HS-5 (cell line): ENCODE data around the gene RNPEP.
"Not testable (repeated sequence)": the region's sequence is repeated elsewhere in the genome, so short reads cannot be mapped to it uniquely, and the experiment has no call there.

Experiments used
- DNase-seq: peaks from one replicate; pipeline ENCODE4 v3.0.0-alpha.2; 2012; ENCODE audit warnings: low read depth

The RNPEP gene

GRCh38 chr1:202011994-202012393 lies 29.5 kb downstream of the RNPEP start:
- DNase-seq, result no peak

GRCh38 chr1:202012544-202013478 lies 30.4 kb downstream of the RNPEP start:
- DNase-seq, result no peak

GRCh38 chr1:202013603-202014002 lies 31.2 kb downstream of the RNPEP start:
- no peak for DNase-seq

- DNase-seq, result no peak
Observed at GRCh38 chr1:202014060-202014459, 31.6 kb downstream of the RNPEP start.

DNA sequence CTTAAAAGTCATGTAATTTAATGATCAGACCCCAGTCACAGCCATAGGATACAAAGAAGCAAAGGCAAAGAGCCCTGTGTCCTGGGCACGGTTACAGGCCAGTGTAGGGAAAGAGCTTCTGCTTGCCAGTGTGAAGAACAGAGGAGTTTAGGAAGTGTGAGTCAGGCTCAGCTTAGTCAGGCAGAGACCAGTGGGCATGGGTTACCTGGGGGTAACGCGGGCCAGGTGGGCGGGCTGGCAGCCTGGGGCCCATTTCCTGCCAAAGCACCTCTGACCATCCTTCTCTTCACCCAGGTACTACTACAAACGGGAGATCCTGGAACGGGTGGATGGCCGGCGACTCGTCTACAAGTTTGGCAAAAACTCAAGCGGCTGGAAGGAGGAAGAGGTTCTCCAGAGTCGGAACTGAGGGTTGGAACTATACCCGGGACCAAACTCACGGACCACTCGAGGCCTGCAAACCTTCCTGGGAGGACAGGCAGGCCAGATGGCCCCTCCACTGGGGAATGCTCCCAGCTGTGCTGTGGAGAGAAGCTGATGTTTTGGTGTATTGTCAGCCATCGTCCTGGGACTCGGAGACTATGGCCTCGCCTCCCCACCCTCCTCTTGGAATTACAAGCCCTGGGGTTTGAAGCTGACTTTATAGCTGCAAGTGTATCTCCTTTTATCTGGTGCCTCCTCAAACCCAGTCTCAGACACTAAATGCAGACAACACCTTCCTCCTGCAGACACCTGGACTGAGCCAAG lies 32.6 kb downstream of the RNPEP start:
- DNase-seq, result no peak

DNA sequence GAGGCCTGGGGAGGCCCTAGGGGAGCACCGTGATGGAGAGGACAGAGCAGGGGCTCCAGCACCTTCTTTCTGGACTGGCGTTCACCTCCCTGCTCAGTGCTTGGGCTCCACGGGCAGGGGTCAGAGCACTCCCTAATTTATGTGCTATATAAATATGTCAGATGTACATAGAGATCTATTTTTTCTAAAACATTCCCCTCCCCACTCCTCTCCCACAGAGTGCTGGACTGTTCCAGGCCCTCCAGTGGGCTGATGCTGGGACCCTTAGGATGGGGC lies 33.2 kb downstream of the RNPEP start:
- no peak for DNase-seq

DNA sequence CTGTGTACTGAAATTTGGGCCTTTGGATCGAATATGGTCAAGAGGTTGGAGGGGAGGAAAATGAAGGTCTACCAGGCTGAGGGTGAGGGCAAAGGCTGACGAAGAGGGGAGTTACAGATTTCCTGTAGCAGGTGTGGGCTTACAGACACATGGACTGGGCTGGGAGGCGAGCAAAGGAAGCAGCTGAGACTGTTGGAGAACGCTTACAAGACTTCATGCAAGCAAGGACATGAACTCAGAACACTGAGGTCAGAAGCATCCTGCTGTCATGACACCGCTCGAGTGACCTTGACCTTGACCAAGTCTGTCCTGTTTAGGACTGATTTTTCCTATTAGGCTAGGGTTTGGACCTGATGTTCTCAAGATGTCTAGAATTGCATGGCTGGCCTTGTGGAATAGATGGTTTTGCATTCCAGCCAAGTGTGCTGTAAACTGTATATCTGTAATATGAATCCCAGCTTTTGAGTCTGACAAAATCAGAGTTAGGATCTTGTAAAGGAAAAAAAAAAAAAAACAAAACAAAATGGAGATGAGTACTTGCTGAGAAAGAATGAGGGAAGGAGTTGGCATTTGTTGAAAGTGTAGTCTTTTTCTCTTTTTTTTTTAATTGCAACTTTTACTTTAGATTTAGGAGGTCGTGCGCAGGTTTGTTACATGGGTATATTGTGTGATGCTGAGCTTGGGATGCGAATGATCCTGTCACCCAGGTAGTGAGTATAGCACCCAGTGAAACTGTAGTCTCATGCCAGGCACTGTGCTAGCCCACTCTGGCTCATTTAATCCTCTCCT lies 33.8 kb downstream of the RNPEP start:
- DNase-seq, result no peak

- no peak for DNase-seq
Observed at GRCh38 chr1:202016811-202017748, 34.6 kb downstream of the RNPEP start.

DNA sequence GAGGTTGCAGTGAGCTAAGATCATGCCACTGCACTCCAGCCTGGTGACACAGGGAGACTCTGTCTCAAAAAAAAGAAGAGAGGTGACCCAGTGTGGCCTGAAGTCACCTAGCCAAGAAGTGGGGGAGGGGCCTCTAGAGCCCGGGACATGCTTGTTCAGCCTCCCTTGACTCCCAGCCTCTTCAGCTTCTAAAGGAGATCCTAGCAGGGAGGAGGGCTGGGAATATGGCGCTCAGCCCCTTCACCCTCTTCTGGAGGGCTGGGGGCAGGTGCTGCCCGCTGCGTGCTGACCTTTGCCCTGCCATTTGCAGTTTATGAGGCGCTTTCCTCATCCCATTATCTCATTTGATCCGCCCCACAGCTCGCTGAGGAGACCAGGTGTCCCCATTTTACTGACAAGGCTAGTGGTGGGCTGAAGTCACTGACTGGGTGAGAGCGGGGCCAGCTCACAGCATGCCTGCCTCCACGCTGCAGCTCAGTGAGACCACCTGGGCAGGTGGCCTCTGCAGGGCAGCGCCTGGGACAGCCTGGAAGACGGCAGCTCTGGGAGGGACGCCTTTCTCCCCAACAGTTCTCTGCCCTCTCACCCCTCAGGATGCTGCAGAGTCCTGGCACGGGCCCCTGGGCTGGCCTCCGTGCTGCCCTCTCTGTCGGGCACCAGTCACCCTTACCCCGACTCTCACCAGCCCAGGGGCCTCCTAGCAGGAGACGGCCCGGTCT lies 35.5 kb downstream of the RNPEP start:
- no peak for DNase-seq

DNA sequence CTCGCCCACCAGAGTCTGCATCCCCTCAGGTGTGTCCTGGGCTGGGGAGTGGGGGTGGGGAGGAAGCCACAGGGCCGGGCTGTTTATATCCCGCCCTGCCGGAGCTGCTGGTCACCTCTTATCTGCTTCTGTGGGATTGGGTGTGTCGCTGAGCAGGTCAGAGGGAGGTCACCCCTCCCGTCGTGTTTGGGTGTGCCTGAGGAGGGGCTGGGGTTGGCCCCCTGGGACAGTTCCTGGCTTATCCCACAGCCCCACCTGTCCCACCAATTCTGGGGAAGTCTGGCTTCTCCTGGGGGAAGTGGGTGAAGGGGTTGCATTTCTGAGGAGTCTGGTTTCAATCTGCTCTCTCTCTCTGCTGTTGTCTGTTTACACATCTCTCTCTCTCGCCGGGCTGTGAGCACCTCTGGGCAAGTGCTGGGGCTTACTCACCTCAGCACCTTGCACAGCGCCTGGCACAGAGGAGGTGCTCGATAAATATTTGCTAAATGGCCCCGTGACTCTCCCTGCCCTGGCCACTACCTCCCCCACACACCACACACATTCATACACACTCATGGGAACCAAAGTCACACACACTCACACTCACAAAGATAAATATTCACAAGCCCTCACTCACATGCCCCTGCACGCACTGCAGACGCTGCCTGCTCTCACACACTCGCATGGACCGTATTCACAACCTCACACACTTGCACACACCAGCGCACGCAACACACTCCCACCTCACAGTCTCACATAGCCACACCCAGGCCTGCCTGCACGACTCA lies 36.2 kb downstream of the RNPEP start:
- no peak for DNase-seq

GRCh38 chr1:202019235-202019558 lies 36.7 kb downstream of the RNPEP start:
- not testable (repeated sequence) for DNase-seq

DNA sequence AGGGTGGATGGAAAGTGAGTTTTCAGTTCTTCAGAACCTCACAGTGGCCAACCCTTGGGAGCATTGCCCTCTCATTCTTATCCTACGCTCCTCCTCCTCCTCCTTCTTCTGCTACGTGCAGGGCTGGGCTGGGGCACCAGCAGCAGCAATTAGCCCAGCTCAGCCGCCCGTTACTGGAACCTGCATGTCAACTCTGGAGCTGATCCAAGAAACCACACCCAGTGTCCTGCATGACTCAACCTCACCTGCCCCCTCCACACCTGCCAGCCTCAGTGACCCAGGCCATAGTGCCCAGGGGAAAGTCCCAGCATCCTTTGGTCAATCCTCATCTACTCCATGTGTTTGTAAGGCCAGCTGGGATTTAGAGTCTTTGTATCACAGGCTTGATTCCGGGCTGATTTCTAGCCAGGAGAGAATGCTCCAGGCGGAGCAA lies 40.6 kb downstream of the RNPEP start:
- no peak for DNase-seq

- DNase-seq, result peak; percentile 70
Observed at GRCh38 chr1:202029171-202029665, 46.8 kb downstream of the RNPEP start.

DNA sequence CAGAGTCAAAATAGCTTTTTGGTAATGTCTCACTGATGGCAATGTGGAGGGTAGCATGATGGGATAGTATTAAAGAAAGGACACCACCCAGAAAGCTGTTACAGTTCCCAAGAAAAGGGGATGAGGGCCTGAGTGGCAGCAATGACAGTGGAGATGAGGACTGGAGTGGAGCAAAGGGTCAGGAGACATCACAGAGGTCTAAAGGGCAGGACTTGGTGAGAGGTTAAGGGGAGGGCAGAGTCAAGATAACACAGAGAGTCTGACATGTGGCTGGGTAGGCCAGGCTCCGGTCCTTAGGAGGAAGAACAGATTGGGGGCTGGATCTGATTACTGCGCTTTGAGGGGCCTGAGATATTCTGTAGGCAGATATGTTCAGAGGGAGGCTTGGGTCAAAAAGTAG lies 47.3 kb downstream of the RNPEP start:
- DNase-seq, result no peak

- DNase-seq, result no peak
Observed at GRCh38 chr1:202031796-202032195, 49.3 kb downstream of the RNPEP start.

DNA sequence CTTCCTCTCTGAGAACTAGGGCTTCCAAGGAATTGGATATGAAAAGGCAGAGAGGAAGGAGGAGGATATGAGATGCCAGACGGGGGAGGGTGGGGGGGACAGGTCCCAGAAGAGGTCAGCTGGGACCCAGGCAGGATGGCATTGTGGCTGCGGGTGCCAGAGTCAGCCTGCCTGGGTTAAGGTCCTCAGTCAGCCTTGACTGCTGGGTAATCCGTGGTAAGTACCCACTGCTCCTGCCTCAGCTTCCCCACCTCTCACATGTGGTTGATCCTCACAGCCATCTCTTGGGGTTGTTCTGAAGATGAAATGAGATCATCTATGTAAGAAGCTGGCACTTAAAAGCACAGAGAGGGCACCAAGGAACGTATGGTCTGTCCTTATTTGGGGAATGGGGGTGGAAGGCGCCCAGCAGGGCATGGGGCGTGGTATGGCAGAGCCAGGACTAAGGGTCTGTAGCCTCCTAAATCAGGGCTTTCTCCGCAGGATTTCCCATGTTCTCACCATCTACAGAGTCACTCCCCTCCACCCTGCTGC lies 51.8 kb downstream of the RNPEP start:
- DNase-seq, result no peak

GRCh38 chr1:202034683-202035462 lies 52.4 kb downstream of the RNPEP start:
- DNase-seq, result peak; percentile 78

DNA sequence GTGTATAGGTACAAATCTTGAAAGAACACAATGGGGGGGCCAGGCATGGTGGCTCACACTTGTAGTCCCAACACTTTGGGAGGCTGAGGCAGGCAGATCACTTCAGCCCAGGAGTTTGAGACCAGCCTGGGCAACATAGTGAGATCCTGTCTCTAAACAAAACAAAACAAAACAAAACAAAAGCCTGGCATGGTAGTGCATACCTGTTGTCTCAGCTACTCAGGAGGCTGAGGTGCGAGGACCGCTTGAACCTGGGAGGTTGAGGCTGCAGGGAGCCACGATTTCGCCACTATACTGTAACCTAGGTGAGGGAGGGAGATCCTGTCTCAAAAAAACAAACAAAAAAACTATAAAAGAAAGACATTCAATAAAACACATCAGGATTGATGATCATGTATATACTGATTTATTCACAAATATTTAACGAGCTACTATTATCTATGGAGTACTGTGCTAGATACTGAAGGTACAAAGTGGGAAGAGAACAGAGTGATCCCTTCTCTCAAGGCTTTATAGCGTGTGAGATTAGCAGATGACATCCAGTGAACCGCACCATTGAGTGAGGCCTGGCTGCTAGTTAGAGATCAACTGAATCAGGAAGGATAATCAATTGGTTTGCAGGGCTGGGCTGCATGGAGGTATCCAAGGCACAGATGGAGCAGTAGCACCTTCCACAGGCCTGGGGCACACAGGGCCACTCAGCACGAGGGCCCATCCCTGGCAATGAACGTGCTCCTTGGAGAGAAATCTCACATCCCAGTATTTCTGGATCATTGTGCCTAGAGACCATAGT lies 54.3 kb downstream of the RNPEP start:
- no peak for DNase-seq
